Fibroblast of lung (primary cell): ENCODE data around the gene LRRC10. TPM values are rescaled to one million over a fixed set of nuclear protein-coding genes. Genes with fewer than 3 reads are reported as not detected.

Experiments used
- DNase-seq, 2 donors: peaks; one replicate each; pipeline versions ENCODE4 v3.0.0 to v3.0.0-alpha.2; 2010; ENCODE audit warnings: low read depth in 2 of 2
- H2AFZ ChIP-seq: 2 replicates; pipeline ENCODE4 v1.5.1; 2012; ENCODE audit warnings: low read length, control low read depth, inconsistent platforms
- H3K27ac ChIP-seq: 2 replicates; pipeline ENCODE4 v1.5.1; 2011; ENCODE audit warnings: low read length, control low read depth; ENCODE audit not compliant: insufficient read depth
- H3K27me3 ChIP-seq: 2 replicates; pipeline ENCODE4 v1.5.1; 2011; ENCODE audit warnings: mild to moderate bottlenecking, low read length; ENCODE audit not compliant: control insufficient read depth, insufficient read depth
- H3K36me3 ChIP-seq: 2 replicates; pipeline ENCODE4 v1.5.1; 2011; ENCODE audit warnings: low read length; ENCODE audit not compliant: control insufficient read depth, insufficient read depth
- H3K4me1 ChIP-seq: 2 replicates; pipeline ENCODE4 v1.5.1; 2011; ENCODE audit warnings: low read length; ENCODE audit not compliant: control insufficient read depth, insufficient read depth; ENCODE audit errors: extremely low read depth
- H3K4me2 ChIP-seq: 2 replicates; pipeline ENCODE4 v1.5.1; 2011; ENCODE audit warnings: low read length, control low read depth; ENCODE audit not compliant: insufficient read depth; ENCODE audit errors: extremely low read depth
- H3K4me3 ChIP-seq, 4 experiments: fragments of 200-600 bp in 1 of 4; sonication (generic) in 1 of 4; replicated peaks in 1 of 4; 2 replicates each; pipeline ENCODE4 v1.5.1; 2011 to 2016; ENCODE audit warnings: low read length in 4 of 4, low read depth in 3 of 4, mild to moderate bottlenecking in 3 of 4, control low read depth in 2 of 4, inconsistent platforms in 1 of 4, mixed read lengths in 1 of 4; ENCODE audit not compliant: insufficient read depth in 1 of 4; ENCODE audit errors: control extremely low read depth in 1 of 4
- H3K79me2 ChIP-seq: 2 replicates; pipeline ENCODE4 v1.5.1; 2012; ENCODE audit warnings: mild to moderate bottlenecking, low read length, inconsistent platforms; ENCODE audit not compliant: control insufficient read depth, insufficient read depth
- H3K9ac ChIP-seq: 2 replicates; pipeline ENCODE4 v1.5.1; 2011; ENCODE audit warnings: mild to moderate bottlenecking, low read length, control low read depth; ENCODE audit not compliant: insufficient read depth
- H3K9me3 ChIP-seq: 2 replicates; pipeline ENCODE4 v1.5.1; 2012; ENCODE audit warnings: low read depth, low read length; ENCODE audit not compliant: control insufficient read depth, insufficient read depth
- H4K20me1 ChIP-seq: 2 replicates; pipeline ENCODE4 v1.5.1; 2011; ENCODE audit warnings: low read length; ENCODE audit not compliant: control insufficient read depth, insufficient read depth; ENCODE audit errors: extremely low read depth
- CTCF ChIP-seq, 2 donors: IDR thresholded peaks in 1 of 2; conservative IDR thresholded peaks in 1 of 2; 1 replicate in 1 of 2; 2 replicates in 1 of 2; pipeline ENCODE4 v1.5.1; 2011 to 2012; ENCODE audit warnings: low read length in 2 of 2, control low read depth in 1 of 2, inconsistent platforms in 1 of 2, low read depth in 1 of 2, mild to moderate bottlenecking in 1 of 2
- EZH2 ChIP-seq: IDR thresholded peaks from 2 replicates; pipeline ENCODE4 v1.5.1; 2012; ENCODE audit warnings: low read length, control low read depth, mild to moderate bottlenecking; ENCODE audit errors: missing control alignments
- polyA plus RNA-seq, 2 donors: library from polyadenylated mRNA; depleted of rRNA in 1 of 2; stranded (reverse) in 1 of 2; unstranded in 1 of 2; fragments of >200 nt; gene quantifications; 2 replicates each; pipeline ENCODE4 v1.2.1, GENCODE V29; 2011 to 2012; ENCODE audit warnings: missing spikeins in 1 of 2
- total RNA-seq: library from RNA; depleted of rRNA; stranded (reverse); fragments of >200 nt; gene quantifications from 2 replicates; pipeline ENCODE4 v1.2.1, GENCODE V29; 2014

The LRRC10 gene
- total and polyA plus RNA-seq, 2 donors (not counting 1 experiment from before 2014, with no cell fraction given) = not detected

- H3K27ac ChIP-seq = no peak overlapping the region
- TF ChIP-seq EZH2 (no peak), CTCF (conservative IDR thresholded peaks at IDR 0.05 in 1 of 2, IDR thresholded peaks at IDR 0.05 in 1 of 2; ENCODE audit: low read depth in 1 of 2, low read length in 2 of 2) (peak in 1 of 2 donors; percentile 15)
- no peaks in the 10 kb centered on the region for H3K9me3 ChIP-seq
- no peak overlapping the region for H3K4me2 ChIP-seq
- no peak overlapping the region for H3K9ac ChIP-seq
- no peaks in the 10 kb centered on the region for H4K20me1 ChIP-seq
- no peak for DNase-seq
- H3K4me1 ChIP-seq = no peaks in the 10 kb centered on the region
- H2AFZ ChIP-seq = no peak overlapping the region
- peaks cover 3% of the 10 kb centered on the region for H3K27me3 ChIP-seq
- no peaks in the 10 kb centered on the region for H3K79me2 ChIP-seq
- no peak overlapping the region for H3K4me3 ChIP-seq
- H3K36me3 ChIP-seq = no peaks in the 10 kb centered on the region
Measured at GRCh38 chr12:69633061-69633460, 22.4 kb upstream of the LRRC10 start.

- H3K4me1 ChIP-seq = no peaks in the 10 kb centered on the region
- H2AFZ ChIP-seq = no peak overlapping the region
- no peak overlapping the region for H3K27ac ChIP-seq
- no peak overlapping the region for H3K4me3 ChIP-seq
- no peaks in the 10 kb centered on the region for H3K36me3 ChIP-seq
- no peak overlapping the region for H3K4me2 ChIP-seq
- no peak for DNase-seq
- H3K9me3 ChIP-seq = no peaks in the 10 kb centered on the region
- no peaks in the 10 kb centered on the region for H3K79me2 ChIP-seq
- H3K27me3 ChIP-seq = peaks cover 3% of the 10 kb centered on the region
- TF ChIP-seq CTCF (conservative IDR thresholded peaks at IDR 0.05 in 1 of 2, IDR thresholded peaks at IDR 0.05 in 1 of 2; ENCODE audit: low read depth in 1 of 2, low read length in 2 of 2) (peak; percentile 21 to 28), EZH2 (no peak)
- H4K20me1 ChIP-seq = no peaks in the 10 kb centered on the region
- no peak overlapping the region for H3K9ac ChIP-seq
Measured at GRCh38 chr12:69630191-69630590, 19.5 kb upstream of the LRRC10 start.

GRCh38 chr12:69627501-69627900 is 16.8 kb upstream of the LRRC10 start:
- peaks cover 3% of the 10 kb centered on the region for H3K27me3 ChIP-seq
- DNase-seq = no peak
- H3K9ac ChIP-seq = no peak overlapping the region
- H2AFZ ChIP-seq = no peak overlapping the region
- H3K79me2 ChIP-seq = no peaks in the 10 kb centered on the region
- H3K9me3 ChIP-seq = no peaks in the 10 kb centered on the region
- TF ChIP-seq CTCF (conservative IDR thresholded peaks at IDR 0.05 in 1 of 2, IDR thresholded peaks at IDR 0.05 in 1 of 2; ENCODE audit: low read depth in 1 of 2, low read length in 2 of 2) (no peak), EZH2 (no peak)
- no peak overlapping the region for H3K27ac ChIP-seq
- H4K20me1 ChIP-seq = no peaks in the 10 kb centered on the region
- no peak overlapping the region for H3K4me3 ChIP-seq
- no peaks in the 10 kb centered on the region for H3K36me3 ChIP-seq
- no peaks in the 10 kb centered on the region for H3K4me1 ChIP-seq
- no peak overlapping the region for H3K4me2 ChIP-seq
